PC-3 (cell line): Measurements from ENCODE around the gene UBXN6.

Source experiments
- EZH2 ChIP-seq: fragments of 300-600 bp; sonication (generic); IDR thresholded peaks from one replicate; pipeline ENCODE4 v1.6.1; 2017; ENCODE audit warnings: antibody characterized with exemption, mild to moderate bottlenecking, low read length; ENCODE audit not compliant: unreplicated experiment
- EZH2phosphoT487 ChIP-seq: fragments of 300-600 bp; sonication (generic); IDR thresholded peaks from 2 replicates; pipeline ENCODE4 v1.6.1; 2018; ENCODE audit warnings: mild to moderate bottlenecking, antibody characterized with exemption, low read length, borderline replicate concordance
- TF ChIP-seq, protein P1 (sequence below): fragments of 300-600 bp; sonication (generic); conservative IDR thresholded peaks from 2 replicates; pipeline ENCODE4 v1.5.1; 2017; ENCODE audit warnings: antibody characterized with exemption, low read depth, mild to moderate bottlenecking, low read length

DNA sequence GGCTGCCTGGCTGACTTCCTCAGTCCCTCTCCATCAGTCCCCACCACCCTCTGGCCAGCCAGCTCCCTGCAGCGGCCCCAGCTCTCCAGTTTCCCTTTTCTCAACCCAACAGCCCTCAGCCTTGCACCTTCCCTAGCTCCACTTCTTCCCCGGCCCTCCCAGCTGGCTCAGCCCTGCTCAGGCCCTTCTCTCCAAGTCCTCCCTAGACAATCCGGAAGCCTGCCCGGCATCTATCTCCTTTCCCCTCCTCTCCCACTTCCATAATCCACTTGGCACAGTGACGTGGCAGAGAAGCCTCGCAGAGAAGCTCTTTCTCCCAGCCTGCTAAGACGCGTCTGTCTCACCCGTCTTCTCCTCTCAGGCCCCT, 1.1 kb downstream of the UBXN6 start:
- TF ChIP-seq, protein P1, sequence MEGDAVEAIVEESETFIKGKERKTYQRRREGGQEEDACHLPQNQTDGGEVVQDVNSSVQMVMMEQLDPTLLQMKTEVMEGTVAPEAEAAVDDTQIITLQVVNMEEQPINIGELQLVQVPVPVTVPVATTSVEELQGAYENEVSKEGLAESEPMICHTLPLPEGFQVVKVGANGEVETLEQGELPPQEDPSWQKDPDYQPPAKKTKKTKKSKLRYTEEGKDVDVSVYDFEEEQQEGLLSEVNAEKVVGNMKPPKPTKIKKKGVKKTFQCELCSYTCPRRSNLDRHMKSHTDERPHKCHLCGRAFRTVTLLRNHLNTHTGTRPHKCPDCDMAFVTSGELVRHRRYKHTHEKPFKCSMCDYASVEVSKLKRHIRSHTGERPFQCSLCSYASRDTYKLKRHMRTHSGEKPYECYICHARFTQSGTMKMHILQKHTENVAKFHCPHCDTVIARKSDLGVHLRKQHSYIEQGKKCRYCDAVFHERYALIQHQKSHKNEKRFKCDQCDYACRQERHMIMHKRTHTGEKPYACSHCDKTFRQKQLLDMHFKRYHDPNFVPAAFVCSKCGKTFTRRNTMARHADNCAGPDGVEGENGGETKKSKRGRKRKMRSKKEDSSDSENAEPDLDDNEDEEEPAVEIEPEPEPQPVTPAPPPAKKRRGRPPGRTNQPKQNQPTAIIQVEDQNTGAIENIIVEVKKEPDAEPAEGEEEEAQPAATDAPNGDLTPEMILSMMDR, result no peak
- TF ChIP-seq EZH2 (no peak), EZH2phosphoT487 (no peak)
